NK-92 treated with Interleukin-12 subunit alpha and Interleukin-12 subunit beta, amount 100 ng/mL, for 24 hours (cell line): ENCODE results near the gene MEN1.

Experiments used
- DNase-seq: peaks from one replicate; lab custom pipeline; 2025; lab: John Stamatoyannopoulos, UW

MEN1 gene

GRCh38 chr11:64778473-64779298, 31.7 kb downstream of the MEN1 start, which contains the start of gene SF1:
SF1 (minus strand) TSS chr11:64778542; CDS start chr11:64778392, 150 bp downstream.
- peak; percentile 99 for DNase-seq

- no peak for DNase-seq
Measured at GRCh38 chr11:64778223-64778472, 32.2 kb downstream of the MEN1 start.

- DNase-seq, result peak; percentile 78
Measured at GRCh38 chr11:64777449-64778222, 32.7 kb downstream of the MEN1 start.

- DNase-seq, result no peak
Measured at GRCh38 chr11:64776875-64777274, 33.5 kb downstream of the MEN1 start.

GRCh38 chr11:64776425-64776824, 33.9 kb downstream of the MEN1 start:
- no peak for DNase-seq

- DNase-seq, result no peak
Measured at GRCh38 chr11:64774144-64774543, 36.2 kb downstream of the MEN1 start.

- no peak for DNase-seq
Measured at GRCh38 chr11:64772303-64773018, 37.9 kb downstream of the MEN1 start.

- DNase-seq, result no peak
Measured at GRCh38 chr11:64771861-64772260, 38.5 kb downstream of the MEN1 start.

- DNase-seq, result no peak
Measured at GRCh38 chr11:64770120-64770519, 40.2 kb downstream of the MEN1 start.

- DNase-seq, result no peak
Measured at GRCh38 chr11:64769283-64769682, 41.1 kb downstream of the MEN1 start.

GRCh38 chr11:64768300-64768694, 42.1 kb downstream of the MEN1 start:
- DNase-seq, result no peak

- peak; percentile 35 for DNase-seq
Measured at GRCh38 chr11:64767344-64768299, 42.7 kb downstream of the MEN1 start.

- DNase-seq, result no peak
Measured at GRCh38 chr11:64766881-64767280, 43.5 kb downstream of the MEN1 start.

GRCh38 chr11:64765851-64766665, 44.3 kb downstream of the MEN1 start:
- DNase-seq, result no peak

- DNase-seq, result no peak
Measured at GRCh38 chr11:64765291-64765850, 45.0 kb downstream of the MEN1 start.

GRCh38 chr11:64764753-64765152, 45.6 kb downstream of the MEN1 start:
- DNase-seq, result no peak

- no peak for DNase-seq
Measured at GRCh38 chr11:64764040-64764611, 46.2 kb downstream of the MEN1 start.

- no peak for DNase-seq
Measured at GRCh38 chr11:64763526-64764039, 46.8 kb downstream of the MEN1 start.

GRCh38 chr11:64762674-64763525, 47.5 kb downstream of the MEN1 start:
- DNase-seq, result no peak
